ENCODE results near the gene MAGI2. TPM values are rescaled to one million over a fixed set of nuclear protein-coding genes. Genes with fewer than 3 reads are reported as not detected.

MAGI2 gene
- total RNA-seq, 4 donors from 2014 or later, result 0.23 to 5.5 (median 0.45) TPM

GRCh38 chr7:79124331-79124730, 329.1 kb downstream of the MAGI2 start:
- Histone ChIP-seq H3K27me3 (no peaks in the 10 kb centered on the region), H3K36me3 (no peaks in the 10 kb centered on the region), H3K4me3 (no peak overlapping the region), H3K27ac (no peak overlapping the region), H3K4me1 (no peaks in the 10 kb centered on the region), H3K9me3 (no peaks in the 10 kb centered on the region)
- DNase-seq, result no peak
- WGBS, 2 donors, result 96 to 100% methylated on average over 2 of the region's 2 CpGs
- intact Hi-C loops (cut with DNase I), result no loop called here
- TF ChIP-seq, protein P1, sequence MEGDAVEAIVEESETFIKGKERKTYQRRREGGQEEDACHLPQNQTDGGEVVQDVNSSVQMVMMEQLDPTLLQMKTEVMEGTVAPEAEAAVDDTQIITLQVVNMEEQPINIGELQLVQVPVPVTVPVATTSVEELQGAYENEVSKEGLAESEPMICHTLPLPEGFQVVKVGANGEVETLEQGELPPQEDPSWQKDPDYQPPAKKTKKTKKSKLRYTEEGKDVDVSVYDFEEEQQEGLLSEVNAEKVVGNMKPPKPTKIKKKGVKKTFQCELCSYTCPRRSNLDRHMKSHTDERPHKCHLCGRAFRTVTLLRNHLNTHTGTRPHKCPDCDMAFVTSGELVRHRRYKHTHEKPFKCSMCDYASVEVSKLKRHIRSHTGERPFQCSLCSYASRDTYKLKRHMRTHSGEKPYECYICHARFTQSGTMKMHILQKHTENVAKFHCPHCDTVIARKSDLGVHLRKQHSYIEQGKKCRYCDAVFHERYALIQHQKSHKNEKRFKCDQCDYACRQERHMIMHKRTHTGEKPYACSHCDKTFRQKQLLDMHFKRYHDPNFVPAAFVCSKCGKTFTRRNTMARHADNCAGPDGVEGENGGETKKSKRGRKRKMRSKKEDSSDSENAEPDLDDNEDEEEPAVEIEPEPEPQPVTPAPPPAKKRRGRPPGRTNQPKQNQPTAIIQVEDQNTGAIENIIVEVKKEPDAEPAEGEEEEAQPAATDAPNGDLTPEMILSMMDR (IDR thresholded peaks at IDR 0.05), result no peak
- TF ChIP-seq POLR2A (IDR thresholded peaks at IDR 0.05), result no peak

GRCh38 chr7:79118143-79118542, 335.3 kb downstream of the MAGI2 start:
- DNase-seq, result no peak
- Histone ChIP-seq H3K9me3 (no peaks in the 10 kb centered on the region), H3K4me3 (no peak overlapping the region), H3K27ac (no peak overlapping the region), H3K4me1 (no peaks in the 10 kb centered on the region), H3K36me3 (no peaks in the 10 kb centered on the region), H3K27me3 (no peaks in the 10 kb centered on the region)
- TF ChIP-seq, protein P1 (IDR thresholded peaks at IDR 0.05), result no peak
- no peak for TF ChIP-seq POLR2A (IDR thresholded peaks at IDR 0.05)
- WGBS, 2 donors, result 37 to 40% methylated on average over 1 of the region's 1 CpG
- intact Hi-C loops (cut with DNase I), result no loop called here

DNA sequence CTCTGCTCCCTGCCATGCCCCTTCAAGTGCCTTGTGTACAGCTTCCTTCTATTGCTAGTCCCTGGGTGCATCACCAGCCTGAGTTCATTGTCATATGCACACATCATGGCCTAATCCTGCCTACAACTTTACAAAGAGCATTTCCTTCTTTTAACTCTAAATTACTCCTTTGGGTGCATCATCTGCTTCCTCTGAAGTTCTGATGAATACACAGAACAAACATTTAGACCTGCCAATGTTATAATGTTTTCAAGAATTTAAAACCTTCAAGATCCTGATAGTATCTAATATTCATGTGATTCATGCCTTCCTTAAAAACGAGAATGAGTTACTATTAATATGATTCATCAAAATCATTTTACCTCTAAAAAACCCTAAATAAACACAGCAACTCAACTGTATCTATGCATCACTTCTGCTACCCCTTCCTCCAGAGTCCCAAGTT, 357.1 kb downstream of the MAGI2 start:
- Histone ChIP-seq H3K36me3 (no peaks in the 10 kb centered on the region), H3K4me1 (no peaks in the 10 kb centered on the region), H3K27me3 (no peaks in the 10 kb centered on the region), H3K27ac (no peak overlapping the region), H3K4me3 (no peak overlapping the region), H3K9me3 (no peaks in the 10 kb centered on the region)
- WGBS, 2 donors, result 17 to 20% methylated on average over 1 of the region's 1 CpG
- intact Hi-C loops (cut with DNase I), result no loop called here
- TF ChIP-seq, protein P1 (IDR thresholded peaks at IDR 0.05), result no peak
- TF ChIP-seq POLR2A (IDR thresholded peaks at IDR 0.05), result no peak
- no peak for DNase-seq

DNA sequence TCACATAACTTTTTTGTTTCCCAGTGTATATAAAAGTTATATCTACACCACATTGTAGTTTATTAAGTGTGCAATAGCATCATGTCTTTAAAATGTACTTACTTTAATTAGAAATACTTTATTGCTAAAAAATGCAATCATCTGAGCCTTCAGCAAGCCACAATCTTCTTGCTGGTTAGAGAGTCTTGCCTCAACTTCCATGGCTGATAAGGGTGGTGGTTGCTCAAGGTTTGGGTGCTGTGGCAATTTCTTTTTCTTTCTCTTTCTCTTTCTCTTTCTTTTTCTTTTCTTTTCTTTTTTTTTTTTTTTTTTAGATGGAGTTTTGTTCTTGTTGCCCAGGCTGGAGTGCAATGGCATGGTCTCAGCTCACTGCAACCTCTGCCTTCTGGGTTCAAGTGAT, 360.0 kb downstream of the MAGI2 start:
- intact Hi-C loops (cut with DNase I), result no loop called here
- TF ChIP-seq, protein P1 (IDR thresholded peaks at IDR 0.05), result no peak
- no peak for TF ChIP-seq POLR2A (IDR thresholded peaks at IDR 0.05)
- Histone ChIP-seq H3K36me3 (no peaks in the 10 kb centered on the region), H3K4me1 (no peaks in the 10 kb centered on the region), H3K4me3 (no peak overlapping the region), H3K27me3 (no peaks in the 10 kb centered on the region), H3K27ac (no peak overlapping the region), H3K9me3 (peaks cover 0 to 4% (median 0%) of the 10 kb centered on the region in 3 donors)
- no peak for DNase-seq

DNA sequence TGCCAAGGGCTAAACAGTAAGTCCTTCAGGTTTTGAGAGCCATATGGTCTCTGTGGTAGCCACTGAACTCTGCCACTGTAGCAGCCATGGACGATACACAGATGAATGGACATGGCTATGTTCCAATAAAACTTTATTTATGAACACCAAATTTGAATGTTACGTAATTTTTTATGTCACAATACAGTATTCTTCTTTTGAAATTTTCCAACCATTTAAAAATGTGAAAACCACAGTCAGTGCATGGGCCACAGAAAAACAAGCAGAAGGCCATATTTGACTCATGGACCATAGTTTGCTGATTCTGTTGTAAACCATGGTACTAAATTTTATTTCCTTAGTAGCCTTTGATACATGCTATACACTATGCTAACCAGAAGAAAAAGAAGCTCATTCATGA, 361.8 kb downstream of the MAGI2 start:
- no peak overlapping the region for H3K27ac ChIP-seq
- H3K4me1 ChIP-seq, result no peaks in the 10 kb centered on the region
- H3K36me3 ChIP-seq, result no peaks in the 10 kb centered on the region
- no peak for DNase-seq
- H3K9me3 ChIP-seq, result peaks cover 0 to 4% (median 0%) of the 10 kb centered on the region in 3 donors
- H3K27me3 ChIP-seq, result no peaks in the 10 kb centered on the region
- intact Hi-C loops (cut with DNase I), result no loop called here
- 60% methylated on average over 2 of the region's 2 CpGs for WGBS, 2 donors
- TF ChIP-seq, protein P1 (IDR thresholded peaks at IDR 0.05), result no peak
- no peak for TF ChIP-seq POLR2A (IDR thresholded peaks at IDR 0.05)
- no peak overlapping the region for H3K4me3 ChIP-seq

Data from esophagus squamous epithelium (tissue), 5 donors.